WTC11 (cell line): ENCODE measurements around the gene TXNDC15. TPM values are rescaled to one million over a fixed set of nuclear protein-coding genes. Genes with fewer than 3 reads are reported as not detected.

ENCODE experiments used
- ATF1 ChIP-seq: sonication (generic); formaldehyde crosslinking; IDR thresholded peaks from 2 replicates; pipeline ENCODE4 v1.8.1; 2023; ENCODE audit warnings: mild to moderate bottlenecking, moderate library complexity, missing genetic modification reagents
- CREB1 ChIP-seq: sonication (generic); formaldehyde crosslinking; IDR thresholded peaks from 2 replicates; pipeline ENCODE4 v1.8.0; 2023; ENCODE audit warnings: mild to moderate bottlenecking, missing genetic modification reagents
- CREM ChIP-seq: sonication (generic); formaldehyde crosslinking; IDR thresholded peaks from 2 replicates; pipeline ENCODE4 v1.8.1; 2022; ENCODE audit warnings: mild to moderate bottlenecking, missing genetic modification reagents, moderate library complexity
- ELF4 ChIP-seq: sonication (generic); formaldehyde crosslinking; IDR thresholded peaks from 2 replicates; pipeline ENCODE4 v1.8.1; 2022; ENCODE audit warnings: low read depth, mild to moderate bottlenecking, moderate library complexity, missing genetic modification reagents
- FOXJ3 ChIP-seq: sonication (generic); formaldehyde crosslinking; IDR thresholded peaks from 2 replicates; pipeline ENCODE4 v1.9.0; 2021; ENCODE audit warnings: missing genetic modification reagents, mild to moderate bottlenecking, borderline replicate concordance
- FOXK1 ChIP-seq: sonication (generic); formaldehyde crosslinking; IDR thresholded peaks from 2 replicates; pipeline ENCODE4 v1.8.0; 2022; ENCODE audit warnings: mild to moderate bottlenecking, moderate library complexity, missing genetic modification reagents
- GTF2I ChIP-seq: fragments of 250-450 bp; sonication (Bioruptor Pico); conservative IDR thresholded peaks from 2 replicates; pipeline ENCODE4 v1.4.0; 2021; ENCODE audit warnings: mild to moderate bottlenecking
- IRF2 ChIP-seq: sonication (generic); formaldehyde crosslinking; IDR thresholded peaks from 2 replicates; pipeline ENCODE4 v1.8.0; 2022; ENCODE audit warnings: low read depth, missing genetic modification reagents, borderline replicate concordance
- MXD4 ChIP-seq: fragments of 250-450 bp; sonication (Bioruptor Pico); IDR thresholded peaks from 2 replicates; pipeline ENCODE4 v1.8.0; 2021; ENCODE audit warnings: mild to moderate bottlenecking, moderate library complexity, borderline replicate concordance
- MYBL2 ChIP-seq: sonication (generic); formaldehyde crosslinking; IDR thresholded peaks from 2 replicates; pipeline ENCODE4 v1.8.1; 2023; ENCODE audit warnings: mild to moderate bottlenecking, moderate library complexity, missing genetic modification reagents
- NR1H2 ChIP-seq: sonication (generic); formaldehyde crosslinking; IDR thresholded peaks from 2 replicates; pipeline ENCODE4 v1.9.0; 2021; ENCODE audit warnings: mild to moderate bottlenecking, moderate library complexity, missing genetic modification reagents
- TEAD4 ChIP-seq: sonication (generic); formaldehyde crosslinking; IDR thresholded peaks from 2 replicates; pipeline ENCODE4 v1.8.0; 2022; ENCODE audit warnings: mild to moderate bottlenecking, missing genetic modification reagents
- ZNF121 ChIP-seq: sonication (generic); formaldehyde crosslinking; IDR thresholded peaks from 2 replicates; pipeline ENCODE4 v1.8.0; 2023; ENCODE audit warnings: missing genetic modification reagents
- ZNF219 ChIP-seq: sonication (generic); formaldehyde crosslinking; IDR thresholded peaks from 2 replicates; pipeline ENCODE4 v1.8.0; 2023; ENCODE audit warnings: missing genetic modification reagents, mild to moderate bottlenecking, borderline replicate concordance
- ZNF232 ChIP-seq: sonication (generic); formaldehyde crosslinking; IDR thresholded peaks from 2 replicates; pipeline ENCODE4 v1.8.0; 2022; ENCODE audit warnings: mild to moderate bottlenecking, missing genetic modification reagents
- ZNF317 ChIP-seq: sonication (generic); formaldehyde crosslinking; IDR thresholded peaks from 2 replicates; pipeline ENCODE4 v1.8.1; 2023; ENCODE audit warnings: low read depth, mild to moderate bottlenecking, moderate library complexity, missing genetic modification reagents, borderline replicate concordance
- ZNF416 ChIP-seq: fragments of 250-450 bp; sonication (Bioruptor Pico); IDR thresholded peaks from 2 replicates; pipeline ENCODE4 v1.9.0; 2021; ENCODE audit warnings: mild to moderate bottlenecking, inconsistent platforms
- total RNA-seq: library from RNA; stranded (reverse); gene quantifications from 3 replicates; pipeline ENCODE4 v1.2.3, GENCODE V29; 2021
- TF ChIP-seq, protein P1 (sequence below): fragments of 250-450 bp; sonication (Bioruptor Pico); IDR thresholded peaks from 2 replicates; pipeline ENCODE4 v1.9.0; 2021; ENCODE audit warnings: moderate library complexity, mild to moderate bottlenecking, inconsistent platforms, borderline replicate concordance
- TF ChIP-seq, protein P2 (sequence below): sonication (generic); formaldehyde crosslinking; IDR thresholded peaks from 2 replicates; pipeline ENCODE4 v1.8.0; 2022; ENCODE audit warnings: mild to moderate bottlenecking, missing genetic modification reagents
- TF ChIP-seq, protein P3 (sequence below): fragments of 250-450 bp; sonication (Bioruptor Pico); IDR thresholded peaks from 2 replicates; pipeline ENCODE4 v1.8.0; 2021; ENCODE audit warnings: mild to moderate bottlenecking
- TF ChIP-seq, protein P4 (sequence below): sonication (generic); formaldehyde crosslinking; IDR thresholded peaks from 2 replicates; pipeline ENCODE4 v1.8.0; 2023; ENCODE audit warnings: mild to moderate bottlenecking, missing genetic modification reagents
- TF ChIP-seq, protein P5 (sequence below): sonication (generic); formaldehyde crosslinking; IDR thresholded peaks from 2 replicates; pipeline ENCODE4 v1.8.1; 2023; ENCODE audit warnings: mild to moderate bottlenecking, missing genetic modification reagents, borderline replicate concordance
- TF ChIP-seq, protein P6 (sequence below): sonication (generic); formaldehyde crosslinking; IDR thresholded peaks from 2 replicates; pipeline ENCODE4 v1.8.1; 2022; ENCODE audit warnings: mild to moderate bottlenecking, moderate library complexity, missing genetic modification reagents
- TF ChIP-seq, protein P7 (sequence below): fragments of 250-450 bp; sonication (Bioruptor Pico); IDR thresholded peaks from 2 replicates; pipeline ENCODE4 v2.1.2; 2022; ENCODE audit warnings: mild to moderate bottlenecking, moderate library complexity
- TF ChIP-seq, protein P8 (sequence below): sonication (generic); formaldehyde crosslinking; IDR thresholded peaks from 2 replicates; pipeline ENCODE4 v1.8.0; 2022; ENCODE audit warnings: mild to moderate bottlenecking, missing genetic modification reagents

Gene TXNDC15
- total RNA-seq, 1 experiment from 2014 or later = 26.1 TPM

DNA sequence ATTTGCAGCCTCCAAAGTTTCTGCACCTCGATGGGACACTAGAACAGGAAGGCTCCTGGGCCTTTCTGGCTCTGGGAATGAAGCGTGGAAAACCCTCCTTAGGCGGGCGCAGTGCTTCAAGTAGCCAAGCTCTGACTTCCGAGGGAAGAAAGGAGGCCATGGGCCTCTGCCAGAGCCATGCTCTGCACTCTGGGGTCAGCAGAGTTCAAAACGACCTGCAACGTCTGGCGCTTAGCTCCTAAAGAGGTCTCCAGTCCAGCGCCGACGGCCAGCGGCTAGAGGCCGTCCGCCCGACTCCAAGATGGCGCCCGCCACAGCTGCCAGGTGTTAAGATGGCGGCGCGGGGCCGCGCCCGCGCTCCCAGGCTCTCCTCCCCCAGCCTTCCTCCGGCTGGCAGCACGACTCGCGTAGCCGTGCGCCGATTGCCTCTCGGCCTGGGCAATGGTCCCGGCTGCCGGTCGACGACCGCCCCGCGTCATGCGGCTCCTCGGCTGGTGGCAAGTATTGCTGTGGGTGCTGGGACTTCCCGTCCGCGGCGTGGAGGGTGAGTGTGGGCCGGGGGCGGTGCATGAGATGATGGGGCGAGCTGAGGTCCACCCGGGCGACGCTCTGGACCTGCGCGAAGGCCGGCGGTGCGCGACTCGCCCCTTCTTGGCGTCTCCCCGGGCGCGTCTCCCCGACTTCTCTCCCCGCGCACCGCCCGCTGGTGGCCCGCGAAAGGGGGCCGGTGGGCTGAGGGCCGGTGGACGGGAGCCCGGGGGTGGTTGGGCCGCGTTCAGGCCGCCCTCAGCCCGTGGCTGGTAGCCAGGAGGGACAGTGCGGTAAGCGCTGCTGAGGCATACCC, at the start of gene TXNDC15 (continued):
- TF ChIP-seq, protein P1, sequence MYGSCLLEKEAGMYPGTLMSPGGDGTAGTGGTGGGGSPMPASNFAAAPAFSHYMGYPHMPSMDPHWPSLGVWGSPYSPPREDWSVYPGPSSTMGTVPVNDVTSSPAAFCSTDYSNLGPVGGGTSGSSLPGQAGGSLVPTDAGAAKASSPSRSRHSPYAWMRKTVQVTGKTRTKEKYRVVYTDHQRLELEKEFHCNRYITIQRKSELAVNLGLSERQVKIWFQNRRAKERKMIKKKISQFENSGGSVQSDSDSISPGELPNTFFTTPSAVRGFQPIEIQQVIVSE (CRISPR knock-in tag) = no peak
- no peak for TF ChIP-seq TEAD4 (CRISPR knock-in tag)
- TF ChIP-seq, protein P2, sequence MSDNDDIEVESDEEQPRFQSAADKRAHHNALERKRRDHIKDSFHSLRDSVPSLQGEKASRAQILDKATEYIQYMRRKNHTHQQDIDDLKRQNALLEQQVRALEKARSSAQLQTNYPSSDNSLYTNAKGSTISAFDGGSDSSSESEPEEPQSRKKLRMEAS (CRISPR knock-in tag) = peak; percentile 89
- TF ChIP-seq FOXK1 (CRISPR knock-in tag) = peak; percentile 87
- TF ChIP-seq ZNF416 (CRISPR knock-in tag) = no peak
- TF ChIP-seq, protein P3, sequence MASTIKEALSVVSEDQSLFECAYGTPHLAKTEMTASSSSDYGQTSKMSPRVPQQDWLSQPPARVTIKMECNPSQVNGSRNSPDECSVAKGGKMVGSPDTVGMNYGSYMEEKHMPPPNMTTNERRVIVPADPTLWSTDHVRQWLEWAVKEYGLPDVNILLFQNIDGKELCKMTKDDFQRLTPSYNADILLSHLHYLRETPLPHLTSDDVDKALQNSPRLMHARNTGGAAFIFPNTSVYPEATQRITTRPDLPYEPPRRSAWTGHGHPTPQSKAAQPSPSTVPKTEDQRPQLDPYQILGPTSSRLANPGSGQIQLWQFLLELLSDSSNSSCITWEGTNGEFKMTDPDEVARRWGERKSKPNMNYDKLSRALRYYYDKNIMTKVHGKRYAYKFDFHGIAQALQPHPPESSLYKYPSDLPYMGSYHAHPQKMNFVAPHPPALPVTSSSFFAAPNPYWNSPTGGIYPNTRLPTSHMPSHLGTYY (CRISPR knock-in tag) = no peak
- peak; percentile 69 for TF ChIP-seq MYBL2 (CRISPR knock-in tag)
- TF ChIP-seq ZNF317 (CRISPR knock-in tag) = no peak; the same call in 1 of the 2 replicates
- TF ChIP-seq CREM (CRISPR knock-in tag) = peak; percentile 71; the same call in 1 of the 2 replicates
- TF ChIP-seq NR1H2 (CRISPR knock-in tag) = no peak
- TF ChIP-seq, protein P4, sequence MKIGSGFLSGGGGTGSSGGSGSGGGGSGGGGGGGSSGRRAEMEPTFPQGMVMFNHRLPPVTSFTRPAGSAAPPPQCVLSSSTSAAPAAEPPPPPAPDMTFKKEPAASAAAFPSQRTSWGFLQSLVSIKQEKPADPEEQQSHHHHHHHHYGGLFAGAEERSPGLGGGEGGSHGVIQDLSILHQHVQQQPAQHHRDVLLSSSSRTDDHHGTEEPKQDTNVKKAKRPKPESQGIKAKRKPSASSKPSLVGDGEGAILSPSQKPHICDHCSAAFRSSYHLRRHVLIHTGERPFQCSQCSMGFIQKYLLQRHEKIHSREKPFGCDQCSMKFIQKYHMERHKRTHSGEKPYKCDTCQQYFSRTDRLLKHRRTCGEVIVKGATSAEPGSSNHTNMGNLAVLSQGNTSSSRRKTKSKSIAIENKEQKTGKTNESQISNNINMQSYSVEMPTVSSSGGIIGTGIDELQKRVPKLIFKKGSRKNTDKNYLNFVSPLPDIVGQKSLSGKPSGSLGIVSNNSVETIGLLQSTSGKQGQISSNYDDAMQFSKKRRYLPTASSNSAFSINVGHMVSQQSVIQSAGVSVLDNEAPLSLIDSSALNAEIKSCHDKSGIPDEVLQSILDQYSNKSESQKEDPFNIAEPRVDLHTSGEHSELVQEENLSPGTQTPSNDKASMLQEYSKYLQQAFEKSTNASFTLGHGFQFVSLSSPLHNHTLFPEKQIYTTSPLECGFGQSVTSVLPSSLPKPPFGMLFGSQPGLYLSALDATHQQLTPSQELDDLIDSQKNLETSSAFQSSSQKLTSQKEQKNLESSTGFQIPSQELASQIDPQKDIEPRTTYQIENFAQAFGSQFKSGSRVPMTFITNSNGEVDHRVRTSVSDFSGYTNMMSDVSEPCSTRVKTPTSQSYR (CRISPR knock-in tag) = peak; percentile 84; the same call in 1 of the 2 replicates
- TF ChIP-seq, protein P5, sequence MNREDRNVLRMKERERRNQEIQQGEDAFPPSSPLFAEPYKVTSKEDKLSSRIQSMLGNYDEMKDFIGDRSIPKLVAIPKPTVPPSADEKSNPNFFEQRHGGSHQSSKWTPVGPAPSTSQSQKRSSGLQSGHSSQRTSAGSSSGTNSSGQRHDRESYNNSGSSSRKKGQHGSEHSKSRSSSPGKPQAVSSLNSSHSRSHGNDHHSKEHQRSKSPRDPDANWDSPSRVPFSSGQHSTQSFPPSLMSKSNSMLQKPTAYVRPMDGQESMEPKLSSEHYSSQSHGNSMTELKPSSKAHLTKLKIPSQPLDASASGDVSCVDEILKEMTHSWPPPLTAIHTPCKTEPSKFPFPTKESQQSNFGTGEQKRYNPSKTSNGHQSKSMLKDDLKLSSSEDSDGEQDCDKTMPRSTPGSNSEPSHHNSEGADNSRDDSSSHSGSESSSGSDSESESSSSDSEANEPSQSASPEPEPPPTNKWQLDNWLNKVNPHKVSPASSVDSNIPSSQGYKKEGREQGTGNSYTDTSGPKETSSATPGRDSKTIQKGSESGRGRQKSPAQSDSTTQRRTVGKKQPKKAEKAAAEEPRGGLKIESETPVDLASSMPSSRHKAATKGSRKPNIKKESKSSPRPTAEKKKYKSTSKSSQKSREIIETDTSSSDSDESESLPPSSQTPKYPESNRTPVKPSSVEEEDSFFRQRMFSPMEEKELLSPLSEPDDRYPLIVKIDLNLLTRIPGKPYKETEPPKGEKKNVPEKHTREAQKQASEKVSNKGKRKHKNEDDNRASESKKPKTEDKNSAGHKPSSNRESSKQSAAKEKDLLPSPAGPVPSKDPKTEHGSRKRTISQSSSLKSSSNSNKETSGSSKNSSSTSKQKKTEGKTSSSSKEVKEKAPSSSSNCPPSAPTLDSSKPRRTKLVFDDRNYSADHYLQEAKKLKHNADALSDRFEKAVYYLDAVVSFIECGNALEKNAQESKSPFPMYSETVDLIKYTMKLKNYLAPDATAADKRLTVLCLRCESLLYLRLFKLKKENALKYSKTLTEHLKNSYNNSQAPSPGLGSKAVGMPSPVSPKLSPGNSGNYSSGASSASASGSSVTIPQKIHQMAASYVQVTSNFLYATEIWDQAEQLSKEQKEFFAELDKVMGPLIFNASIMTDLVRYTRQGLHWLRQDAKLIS = no peak
- TF ChIP-seq CREB1 (CRISPR knock-in tag) = peak; percentile 76; the same call in 1 of the 2 replicates
- peak; percentile 47; the same call in 1 of the 2 replicates for TF ChIP-seq ELF4 (CRISPR knock-in tag)
- TF ChIP-seq, protein P6, sequence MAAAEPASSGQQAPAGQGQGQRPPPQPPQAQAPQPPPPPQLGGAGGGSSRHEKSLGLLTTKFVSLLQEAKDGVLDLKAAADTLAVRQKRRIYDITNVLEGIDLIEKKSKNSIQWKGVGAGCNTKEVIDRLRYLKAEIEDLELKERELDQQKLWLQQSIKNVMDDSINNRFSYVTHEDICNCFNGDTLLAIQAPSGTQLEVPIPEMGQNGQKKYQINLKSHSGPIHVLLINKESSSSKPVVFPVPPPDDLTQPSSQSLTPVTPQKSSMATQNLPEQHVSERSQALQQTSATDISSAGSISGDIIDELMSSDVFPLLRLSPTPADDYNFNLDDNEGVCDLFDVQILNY = peak; percentile 87
- no peak for TF ChIP-seq MXD4
- peak; percentile 93 for TF ChIP-seq ZNF232 (CRISPR knock-in tag)
- TF ChIP-seq GTF2I (CRISPR knock-in tag) = no peak
- TF ChIP-seq FOXJ3 (CRISPR knock-in tag) = no peak
- no peak for TF ChIP-seq ZNF121 (CRISPR knock-in tag)
- TF ChIP-seq ATF1 (CRISPR knock-in tag) = no peak
- TF ChIP-seq ZNF219 (CRISPR knock-in tag) = no peak
- TF ChIP-seq IRF2 (CRISPR knock-in tag) = no peak
- TF ChIP-seq, protein P7, sequence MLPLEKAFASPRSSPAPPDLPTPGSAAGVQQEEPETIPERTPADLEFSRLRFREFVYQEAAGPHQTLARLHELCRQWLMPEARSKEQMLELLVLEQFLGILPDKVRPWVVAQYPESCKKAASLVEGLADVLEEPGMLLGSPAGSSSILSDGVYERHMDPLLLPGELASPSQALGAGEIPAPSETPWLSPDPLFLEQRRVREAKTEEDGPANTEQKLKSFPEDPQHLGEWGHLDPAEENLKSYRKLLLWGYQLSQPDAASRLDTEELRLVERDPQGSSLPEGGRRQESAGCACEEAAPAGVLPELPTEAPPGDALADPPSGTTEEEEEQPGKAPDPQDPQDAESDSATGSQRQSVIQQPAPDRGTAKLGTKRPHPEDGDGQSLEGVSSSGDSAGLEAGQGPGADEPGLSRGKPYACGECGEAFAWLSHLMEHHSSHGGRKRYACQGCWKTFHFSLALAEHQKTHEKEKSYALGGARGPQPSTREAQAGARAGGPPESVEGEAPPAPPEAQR (CRISPR knock-in tag) = no peak
- TF ChIP-seq, protein P8, sequence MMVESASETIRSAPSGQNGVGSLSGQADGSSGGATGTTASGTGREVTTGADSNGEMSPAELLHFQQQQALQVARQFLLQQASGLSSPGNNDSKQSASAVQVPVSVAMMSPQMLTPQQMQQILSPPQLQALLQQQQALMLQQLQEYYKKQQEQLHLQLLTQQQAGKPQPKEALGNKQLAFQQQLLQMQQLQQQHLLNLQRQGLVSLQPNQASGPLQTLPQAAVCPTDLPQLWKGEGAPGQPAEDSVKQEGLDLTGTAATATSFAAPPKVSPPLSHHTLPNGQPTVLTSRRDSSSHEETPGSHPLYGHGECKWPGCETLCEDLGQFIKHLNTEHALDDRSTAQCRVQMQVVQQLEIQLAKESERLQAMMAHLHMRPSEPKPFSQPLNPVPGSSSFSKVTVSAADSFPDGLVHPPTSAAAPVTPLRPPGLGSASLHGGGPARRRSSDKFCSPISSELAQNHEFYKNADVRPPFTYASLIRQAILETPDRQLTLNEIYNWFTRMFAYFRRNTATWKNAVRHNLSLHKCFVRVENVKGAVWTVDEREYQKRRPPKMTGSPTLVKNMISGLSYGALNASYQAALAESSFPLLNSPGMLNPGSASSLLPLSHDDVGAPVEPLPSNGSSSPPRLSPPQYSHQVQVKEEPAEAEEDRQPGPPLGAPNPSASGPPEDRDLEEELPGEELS (CRISPR knock-in tag) = peak; percentile 75; the same call in 1 of the 2 replicates
